Measurements from ENCODE around the gene KRT34.

KRT34 gene

GRCh38 chr17:41329279-41329948, 52.7 kb downstream of the KRT34 start:
- DNase-seq: no peak

DNA sequence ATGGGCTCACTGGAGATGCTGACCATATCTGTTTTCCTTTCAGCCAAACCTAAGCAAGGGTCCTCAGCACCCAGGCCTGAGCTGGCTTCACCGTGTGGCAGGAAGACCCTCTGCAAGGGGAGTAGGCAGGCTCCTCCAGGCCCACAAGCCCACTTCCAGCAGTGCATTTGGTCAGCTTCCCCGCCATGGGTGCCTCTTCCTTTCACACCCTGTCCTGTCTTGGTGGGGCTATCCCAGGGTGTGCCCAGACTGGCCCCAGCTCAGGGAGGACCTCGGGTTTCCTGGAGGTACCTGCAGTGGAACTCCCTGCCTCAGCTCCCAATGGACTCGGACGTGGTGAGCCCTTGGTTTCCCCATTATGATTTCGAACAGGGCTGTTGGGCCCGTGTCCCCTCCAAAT, 53.9 kb downstream of the KRT34 start:
- no peak for DNase-seq

Data from activated CD4-positive, alpha-beta T cell treated with anti-CD3 and anti-CD28 coated beads, Interleukin-2, amount 50 U/mL, for 1 hour (primary cell).